HFF-Myc (cell line): ENCODE data around the gene NPIPA2.
"Not testable (repeated sequence)": the region's sequence is repeated elsewhere in the genome, so short reads cannot be mapped to it uniquely, and the experiment has no call there.

ENCODE experiments used
- DNase-seq: peaks from one replicate; pipeline ENCODE4 v3.0.0-alpha.2; 2011; ENCODE audit warnings: low read depth; ENCODE audit errors: extremely low read depth
- H3K4me3 ChIP-seq: replicated peaks from 2 replicates; pipeline ENCODE4 v1.5.1; 2011; ENCODE audit warnings: low read depth, mild to moderate bottlenecking, control low read depth, low read length

Gene NPIPA2

GRCh38 chr16:14742273-14743128, at the start of gene NPIPA2:
TSS of gene NPIPA2 (plus strand) at chr16:14742533. CDS start at chr16:14748066, 5,533 bp downstream.
- DNase-seq, H3K4me3 ChIP-seq: not testable (repeated sequence)

GRCh38 chr16:14694129-14694528, 48.2 kb upstream of the NPIPA2 start, which contains the start of gene PLA2G10:
TSS of gene PLA2G10 (minus strand) at chr16:14694308. CDS start at chr16:14694229, 79 bp downstream.
- DNase-seq, H3K4me3 ChIP-seq: not testable (repeated sequence)

DNA sequence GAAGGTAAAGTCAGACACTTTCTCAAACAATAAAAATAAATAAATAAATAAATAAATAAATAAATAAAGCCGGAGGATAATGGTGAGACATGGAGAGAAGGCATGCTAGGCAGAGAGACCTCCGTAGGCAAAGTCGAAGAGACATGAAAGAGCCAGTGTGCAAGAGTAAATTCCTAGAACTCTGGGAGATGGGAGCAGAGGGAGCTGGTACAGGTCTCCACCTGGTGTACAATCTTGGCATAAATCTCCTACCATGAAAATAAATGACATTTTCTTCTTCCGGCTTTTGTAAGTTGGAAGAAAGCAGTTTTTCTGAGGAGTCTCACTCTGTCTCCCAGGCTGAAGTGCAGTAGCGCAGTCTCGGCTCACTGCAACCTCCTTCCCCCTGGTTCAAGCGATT, 40.5 kb upstream of the NPIPA2 start:
- not testable (repeated sequence) for H3K4me3 ChIP-seq, DNase-seq

DNA sequence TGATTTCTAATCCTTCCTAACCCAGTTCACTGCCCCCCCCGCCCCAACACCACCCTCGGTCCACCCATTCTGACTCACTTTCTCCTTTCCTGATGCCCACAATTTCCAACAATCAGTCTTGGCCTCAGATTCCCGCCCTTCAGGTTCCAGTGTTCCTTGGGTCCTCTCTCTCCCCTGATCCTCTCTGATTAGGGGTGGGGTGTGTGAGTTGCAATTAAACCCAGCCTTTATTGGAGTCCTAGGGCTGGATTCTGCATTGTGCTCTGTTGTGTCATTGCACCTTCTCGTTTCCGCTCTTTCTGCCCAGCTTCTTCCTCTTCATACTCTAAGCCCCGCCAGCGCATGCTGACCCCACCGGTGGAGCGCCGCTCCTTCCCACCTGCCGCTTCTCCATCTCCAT, 39.7 kb upstream of the NPIPA2 start:
- not testable (repeated sequence) for H3K4me3 ChIP-seq, DNase-seq

DNA sequence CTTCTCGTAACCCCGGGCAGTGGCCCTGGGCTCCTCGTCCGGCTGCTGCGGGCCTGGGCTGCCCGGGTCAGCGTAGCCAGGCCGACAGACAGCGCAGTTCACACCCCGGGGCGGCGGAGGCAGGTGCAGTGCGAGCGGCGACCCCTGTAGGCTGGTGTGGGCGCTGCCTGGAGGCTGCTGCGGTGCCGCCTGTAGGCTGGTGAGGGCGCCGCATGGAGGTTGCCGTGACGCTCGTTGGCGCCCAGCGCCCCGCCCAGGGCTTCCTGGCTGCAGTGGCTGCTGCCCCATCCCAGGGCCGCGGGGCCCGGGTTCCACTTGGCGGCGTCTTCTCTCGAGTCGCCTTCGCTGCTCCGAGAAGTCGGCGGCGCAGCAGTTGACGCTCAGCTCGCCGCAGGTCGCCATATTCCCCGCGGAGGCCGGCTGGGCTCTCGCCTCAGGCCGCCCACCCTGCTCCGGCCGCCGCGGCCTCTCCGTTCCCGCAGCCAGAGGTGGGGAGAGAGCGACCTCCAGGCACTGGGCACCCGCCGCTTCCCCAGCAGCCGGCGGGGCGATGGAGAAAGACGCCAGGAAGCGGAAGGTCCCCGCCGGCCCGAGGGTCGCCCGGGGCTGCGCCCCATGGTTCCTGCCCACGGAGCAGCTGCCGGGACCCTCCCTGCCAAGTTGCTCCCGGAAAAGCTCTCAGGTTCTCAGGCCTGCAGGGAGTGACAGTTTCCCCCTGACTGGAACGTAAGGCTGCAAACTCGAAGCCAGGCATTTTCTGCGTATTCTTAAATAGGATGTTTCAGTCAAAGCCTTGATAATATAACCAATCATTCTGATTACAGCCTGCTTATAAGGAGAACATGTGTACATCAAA, 38.9 kb upstream of the NPIPA2 start, which contains the start of gene NPIPA3:
TSS of gene NPIPA3 (plus strand) at position 256 of the 856 bp plus-strand sequence. CDS start 5,533 bp downstream, outside the sequence.
- DNase-seq, H3K4me3 ChIP-seq: not testable (repeated sequence)

GRCh38 chr16:14733233-14733632, 9.1 kb upstream of the NPIPA2 start:
- not testable (repeated sequence) for H3K4me3 ChIP-seq, DNase-seq

DNA sequence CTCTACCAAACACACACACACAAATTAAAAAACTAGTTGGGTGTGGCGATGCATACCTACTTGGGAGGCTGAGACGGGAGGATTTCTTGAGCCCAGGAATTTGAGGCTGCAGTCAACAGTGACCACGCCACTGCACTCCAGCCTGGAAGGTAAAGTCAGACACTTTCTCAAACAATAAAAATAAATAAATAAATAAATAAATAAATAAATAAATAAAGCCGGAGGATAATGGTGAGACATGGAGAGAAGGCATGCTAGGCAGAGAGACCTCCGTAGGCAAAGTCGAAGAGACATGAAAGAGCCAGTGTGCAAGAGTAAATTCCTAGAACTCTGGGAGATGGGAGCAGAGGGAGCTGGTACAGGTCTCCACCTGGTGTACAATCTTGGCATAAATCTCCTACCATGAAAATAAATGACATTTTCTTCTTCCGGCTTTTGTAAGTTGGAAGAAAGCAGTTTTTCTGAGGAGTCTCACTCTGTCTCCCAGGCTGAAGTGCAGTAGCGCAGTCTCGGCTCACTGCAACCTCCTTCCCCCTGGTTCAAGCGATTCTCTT, 1.4 kb upstream of the NPIPA2 start:
- not testable (repeated sequence) for H3K4me3 ChIP-seq, DNase-seq

GRCh38 chr16:14741794-14742193, 539 bp upstream of the NPIPA2 start:
- not testable (repeated sequence) for DNase-seq, H3K4me3 ChIP-seq

GRCh38 chr16:14773654-14774053, 31.3 kb downstream of the NPIPA2 start:
- not testable (repeated sequence) for DNase-seq, H3K4me3 ChIP-seq

- not testable (repeated sequence) for H3K4me3 ChIP-seq, DNase-seq
These were observed 33.3 kb downstream of the NPIPA2 start for GRCh38 chr16:14775624-14776023.

- not testable (repeated sequence) for DNase-seq, H3K4me3 ChIP-seq
These were observed 34.4 kb downstream of the NPIPA2 start for GRCh38 chr16:14776763-14777162.

GRCh38 chr16:14779368-14779877, 37.1 kb downstream of the NPIPA2 start:
- not testable (repeated sequence) for H3K4me3 ChIP-seq, DNase-seq

DNA sequence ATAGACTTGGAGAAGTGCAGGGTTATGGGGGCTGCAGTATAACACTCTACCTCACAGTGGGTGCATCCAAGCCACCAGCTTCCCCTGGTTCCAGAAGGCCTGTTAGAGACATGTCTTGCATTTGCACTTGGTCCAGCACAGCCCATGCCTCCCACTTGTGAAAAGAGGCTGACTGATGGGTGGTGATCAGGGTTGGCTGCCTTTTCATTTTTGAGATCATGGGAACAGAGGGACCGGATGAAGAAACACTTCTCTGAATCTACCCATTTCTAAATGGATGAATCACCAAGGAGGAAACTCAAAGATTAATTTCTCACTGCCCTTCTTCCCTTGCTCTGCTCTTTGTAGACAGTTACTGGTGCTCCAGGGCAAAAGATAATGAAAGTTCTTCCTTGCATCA, 43.8 kb downstream of the NPIPA2 start:
- DNase-seq, H3K4me3 ChIP-seq: not testable (repeated sequence)

DNA sequence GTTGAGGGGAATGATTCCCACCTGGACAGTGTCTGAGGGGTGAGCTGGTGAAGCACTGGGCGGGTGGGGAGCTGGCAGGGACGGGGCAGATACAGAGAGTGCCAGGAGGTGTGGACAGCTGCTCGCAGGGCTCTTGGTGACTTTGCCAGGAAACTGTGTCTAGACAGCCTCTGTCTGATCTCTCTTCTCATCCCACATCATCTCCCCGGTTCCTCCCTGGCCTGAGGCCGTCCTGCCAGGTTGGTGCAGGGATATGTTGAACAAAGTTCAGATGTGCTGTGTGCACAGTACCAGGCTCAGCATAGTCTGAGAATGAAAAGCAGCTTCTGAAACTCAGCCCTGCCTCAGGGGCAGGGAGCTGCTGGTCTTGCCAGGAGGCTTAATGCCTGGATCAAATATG, 47.2 kb downstream of the NPIPA2 start:
- H3K4me3 ChIP-seq, DNase-seq: not testable (repeated sequence)

GRCh38 chr16:14790320-14790956, 48.1 kb downstream of the NPIPA2 start:
- not testable (repeated sequence) for DNase-seq

DNA sequence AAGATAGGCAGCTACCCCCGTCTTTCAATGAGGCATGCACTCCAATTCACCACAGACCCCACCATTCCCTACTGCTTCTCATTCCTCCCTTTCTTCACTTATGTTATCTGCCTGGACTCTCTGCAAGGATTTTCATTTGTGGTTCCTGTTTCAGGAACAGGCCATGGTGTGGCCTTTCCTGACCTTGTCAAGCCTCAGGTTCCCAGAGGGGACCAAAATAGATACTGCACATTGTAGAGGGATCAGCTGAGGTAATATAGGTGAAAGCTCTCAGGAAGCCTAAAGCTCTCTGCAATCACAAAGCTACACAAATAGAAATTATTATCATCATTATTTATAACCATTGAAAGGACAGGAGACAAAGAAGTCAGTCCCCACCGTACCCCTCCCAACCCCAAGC, 50.6 kb downstream of the NPIPA2 start:
- not testable (repeated sequence) for DNase-seq, H3K4me3 ChIP-seq

More at GRCh38 chr16:14790320-14790956, 48.1 kb downstream of the NPIPA2 start:
- not testable (repeated sequence) for H3K4me3 ChIP-seq

- not testable (repeated sequence) for H3K4me3 ChIP-seq, DNase-seq
These were observed 55.2 kb downstream of the NPIPA2 start for GRCh38 chr16:14797558-14797957.

GRCh38 chr16:14803577-14803976, 61.2 kb downstream of the NPIPA2 start:
- not testable (repeated sequence) for H3K4me3 ChIP-seq, DNase-seq
